ENCODE data around the gene CBY1. TPM values are rescaled to one million over a fixed set of nuclear protein-coding genes. Genes with fewer than 3 reads are reported as not detected.

CBY1 gene
- total and polyA plus RNA-seq, 9 of the 15 experiments (the other 6 are each of a cell fraction or from before 2014, with no cell fraction given) = 5.7 to 19.7 (median 10.8) TPM

DNA sequence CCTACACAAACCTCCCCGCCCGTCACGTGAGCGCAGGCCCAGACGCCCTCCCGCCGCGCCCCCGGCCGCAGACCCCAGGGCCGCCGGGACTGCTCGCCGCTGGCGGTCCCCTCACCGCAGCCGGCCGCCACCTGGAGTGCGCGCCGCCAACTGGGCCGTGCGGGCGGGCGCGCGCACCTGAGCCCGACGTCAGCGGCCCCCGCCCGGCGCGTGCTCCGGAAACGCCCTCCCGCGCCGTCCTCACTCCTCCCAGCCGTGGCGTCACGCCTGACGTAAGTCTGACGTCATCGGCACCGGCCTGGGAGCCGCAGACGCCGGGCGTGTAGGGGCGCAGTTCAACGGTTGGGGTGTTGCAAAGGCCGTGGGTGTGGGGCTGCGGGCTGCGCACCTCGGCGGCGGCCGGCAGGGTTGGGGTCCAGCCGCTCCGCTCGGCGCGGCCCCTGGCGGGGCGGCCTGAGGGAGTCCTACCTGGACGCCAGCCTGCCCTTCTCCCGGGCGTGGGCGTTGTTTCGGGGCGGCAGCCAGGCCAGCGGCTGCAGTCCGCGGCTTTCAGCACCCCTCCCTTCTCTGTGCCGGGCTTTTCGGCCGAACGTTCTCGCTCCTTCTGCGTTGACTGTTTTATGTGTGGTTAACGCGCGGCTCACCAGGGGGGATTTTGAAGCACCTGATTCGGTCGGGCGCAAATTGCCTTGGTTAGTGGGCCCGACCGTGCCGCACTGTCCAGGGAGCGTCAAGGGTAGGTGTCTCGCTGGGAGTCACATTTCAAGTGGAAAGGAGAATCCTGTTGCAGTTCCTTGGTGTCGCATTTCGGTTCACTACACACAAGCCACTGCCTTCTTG lies 44.6 kb downstream of the CBY1 start, which contains the start of gene JOSD1 (continued):
- TF ChIP-seq ARID2 (IDR thresholded peaks at IDR 0.05) (no peak), ZFX (CRISPR knock-in tag; IDR thresholded peaks at IDR 0.05) (peak; percentile 88), TGIF2 (CRISPR knock-in tag; IDR thresholded peaks at IDR 0.05) (no peak), MTF1 (CRISPR knock-in tag; IDR thresholded peaks at IDR 0.05; ENCODE audit: borderline replicate concordance) (no peak), SIN3A (IDR thresholded peaks at IDR 0.05; ENCODE audit: borderline replicate concordance in 2 of 2, control insufficient read depth in 1 of 2, low read depth in 2 of 2, low read length in 2 of 2) (peak in 1 of 2 experiments; percentile 36; a peak in 1 of 4 replicates)
- TF ChIP-seq, protein P1, sequence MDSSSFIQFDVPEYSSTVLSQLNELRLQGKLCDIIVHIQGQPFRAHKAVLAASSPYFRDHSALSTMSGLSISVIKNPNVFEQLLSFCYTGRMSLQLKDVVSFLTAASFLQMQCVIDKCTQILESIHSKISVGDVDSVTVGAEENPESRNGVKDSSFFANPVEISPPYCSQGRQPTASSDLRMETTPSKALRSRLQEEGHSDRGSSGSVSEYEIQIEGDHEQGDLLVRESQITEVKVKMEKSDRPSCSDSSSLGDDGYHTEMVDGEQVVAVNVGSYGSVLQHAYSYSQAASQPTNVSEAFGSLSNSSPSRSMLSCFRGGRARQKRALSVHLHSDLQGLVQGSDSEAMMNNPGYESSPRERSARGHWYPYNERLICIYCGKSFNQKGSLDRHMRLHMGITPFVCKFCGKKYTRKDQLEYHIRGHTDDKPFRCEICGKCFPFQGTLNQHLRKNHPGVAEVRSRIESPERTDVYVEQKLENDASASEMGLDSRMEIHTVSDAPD (CRISPR knock-in tag; IDR thresholded peaks at IDR 0.05) = no peak
- TF ChIP-seq, protein P2, sequence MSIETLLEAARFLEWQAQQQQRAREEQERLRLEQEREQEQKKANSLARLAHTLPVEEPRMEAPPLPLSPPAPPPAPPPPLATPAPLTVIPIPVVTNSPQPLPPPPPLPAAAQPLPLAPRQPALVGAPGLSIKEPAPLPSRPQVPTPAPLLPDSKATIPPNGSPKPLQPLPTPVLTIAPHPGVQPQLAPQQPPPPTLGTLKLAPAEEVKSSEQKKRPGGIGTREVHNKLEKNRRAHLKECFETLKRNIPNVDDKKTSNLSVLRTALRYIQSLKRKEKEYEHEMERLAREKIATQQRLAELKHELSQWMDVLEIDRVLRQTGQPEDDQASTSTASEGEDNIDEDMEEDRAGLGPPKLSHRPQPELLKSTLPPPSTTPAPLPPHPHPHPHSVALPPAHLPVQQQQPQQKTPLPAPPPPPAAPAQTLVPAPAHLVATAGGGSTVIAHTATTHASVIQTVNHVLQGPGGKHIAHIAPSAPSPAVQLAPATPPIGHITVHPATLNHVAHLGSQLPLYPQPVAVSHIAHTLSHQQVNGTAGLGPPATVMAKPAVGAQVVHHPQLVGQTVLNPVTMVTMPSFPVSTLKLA (conservative IDR thresholded peaks at IDR 0.05) = peak; percentile 38 to 79; a peak in 3 of 4 replicates
- TF ChIP-seq, protein P3, sequence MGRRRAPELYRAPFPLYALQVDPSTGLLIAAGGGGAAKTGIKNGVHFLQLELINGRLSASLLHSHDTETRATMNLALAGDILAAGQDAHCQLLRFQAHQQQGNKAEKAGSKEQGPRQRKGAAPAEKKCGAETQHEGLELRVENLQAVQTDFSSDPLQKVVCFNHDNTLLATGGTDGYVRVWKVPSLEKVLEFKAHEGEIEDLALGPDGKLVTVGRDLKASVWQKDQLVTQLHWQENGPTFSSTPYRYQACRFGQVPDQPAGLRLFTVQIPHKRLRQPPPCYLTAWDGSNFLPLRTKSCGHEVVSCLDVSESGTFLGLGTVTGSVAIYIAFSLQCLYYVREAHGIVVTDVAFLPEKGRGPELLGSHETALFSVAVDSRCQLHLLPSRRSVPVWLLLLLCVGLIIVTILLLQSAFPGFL (CRISPR knock-in tag; IDR thresholded peaks at IDR 0.05) = no peak
- TF ChIP-seq, protein P4, sequence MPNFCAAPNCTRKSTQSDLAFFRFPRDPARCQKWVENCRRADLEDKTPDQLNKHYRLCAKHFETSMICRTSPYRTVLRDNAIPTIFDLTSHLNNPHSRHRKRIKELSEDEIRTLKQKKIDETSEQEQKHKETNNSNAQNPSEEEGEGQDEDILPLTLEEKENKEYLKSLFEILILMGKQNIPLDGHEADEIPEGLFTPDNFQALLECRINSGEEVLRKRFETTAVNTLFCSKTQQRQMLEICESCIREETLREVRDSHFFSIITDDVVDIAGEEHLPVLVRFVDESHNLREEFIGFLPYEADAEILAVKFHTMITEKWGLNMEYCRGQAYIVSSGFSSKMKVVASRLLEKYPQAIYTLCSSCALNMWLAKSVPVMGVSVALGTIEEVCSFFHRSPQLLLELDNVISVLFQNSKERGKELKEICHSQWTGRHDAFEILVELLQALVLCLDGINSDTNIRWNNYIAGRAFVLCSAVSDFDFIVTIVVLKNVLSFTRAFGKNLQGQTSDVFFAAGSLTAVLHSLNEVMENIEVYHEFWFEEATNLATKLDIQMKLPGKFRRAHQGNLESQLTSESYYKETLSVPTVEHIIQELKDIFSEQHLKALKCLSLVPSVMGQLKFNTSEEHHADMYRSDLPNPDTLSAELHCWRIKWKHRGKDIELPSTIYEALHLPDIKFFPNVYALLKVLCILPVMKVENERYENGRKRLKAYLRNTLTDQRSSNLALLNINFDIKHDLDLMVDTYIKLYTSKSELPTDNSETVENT (CRISPR knock-in tag; IDR thresholded peaks at IDR 0.05) = peak; percentile 80; the same call in 1 of the 2 replicates
- TF ChIP-seq, protein P5, sequence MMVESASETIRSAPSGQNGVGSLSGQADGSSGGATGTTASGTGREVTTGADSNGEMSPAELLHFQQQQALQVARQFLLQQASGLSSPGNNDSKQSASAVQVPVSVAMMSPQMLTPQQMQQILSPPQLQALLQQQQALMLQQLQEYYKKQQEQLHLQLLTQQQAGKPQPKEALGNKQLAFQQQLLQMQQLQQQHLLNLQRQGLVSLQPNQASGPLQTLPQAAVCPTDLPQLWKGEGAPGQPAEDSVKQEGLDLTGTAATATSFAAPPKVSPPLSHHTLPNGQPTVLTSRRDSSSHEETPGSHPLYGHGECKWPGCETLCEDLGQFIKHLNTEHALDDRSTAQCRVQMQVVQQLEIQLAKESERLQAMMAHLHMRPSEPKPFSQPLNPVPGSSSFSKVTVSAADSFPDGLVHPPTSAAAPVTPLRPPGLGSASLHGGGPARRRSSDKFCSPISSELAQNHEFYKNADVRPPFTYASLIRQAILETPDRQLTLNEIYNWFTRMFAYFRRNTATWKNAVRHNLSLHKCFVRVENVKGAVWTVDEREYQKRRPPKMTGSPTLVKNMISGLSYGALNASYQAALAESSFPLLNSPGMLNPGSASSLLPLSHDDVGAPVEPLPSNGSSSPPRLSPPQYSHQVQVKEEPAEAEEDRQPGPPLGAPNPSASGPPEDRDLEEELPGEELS (CRISPR knock-in tag; IDR thresholded peaks at IDR 0.05; ENCODE audit: borderline replicate concordance) = no peak
- TF ChIP-seq, protein P6, sequence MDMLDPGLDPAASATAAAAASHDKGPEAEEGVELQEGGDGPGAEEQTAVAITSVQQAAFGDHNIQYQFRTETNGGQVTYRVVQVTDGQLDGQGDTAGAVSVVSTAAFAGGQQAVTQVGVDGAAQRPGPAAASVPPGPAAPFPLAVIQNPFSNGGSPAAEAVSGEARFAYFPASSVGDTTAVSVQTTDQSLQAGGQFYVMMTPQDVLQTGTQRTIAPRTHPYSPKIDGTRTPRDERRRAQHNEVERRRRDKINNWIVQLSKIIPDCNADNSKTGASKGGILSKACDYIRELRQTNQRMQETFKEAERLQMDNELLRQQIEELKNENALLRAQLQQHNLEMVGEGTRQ (CRISPR knock-in tag; IDR thresholded peaks at IDR 0.05) = no peak
